HG03097 (cell line): ENCODE results near the gene SEMA3D.

ENCODE experiments used
- ATAC-seq: cut with Tn5 transposase; IDR thresholded peaks from one replicate; pipeline ENCODE4 v1.9.1; 2021; ENCODE audit not compliant: unreplicated experiment, low FRiP score

SEMA3D gene

GRCh38 chr7:85039196-85039923 lies 147.5 kb downstream of the SEMA3D start:
- peak; percentile 74 for ATAC-seq

- no peak for ATAC-seq
Measured at GRCh38 chr7:85038466-85038865, 148.4 kb downstream of the SEMA3D start.

DNA sequence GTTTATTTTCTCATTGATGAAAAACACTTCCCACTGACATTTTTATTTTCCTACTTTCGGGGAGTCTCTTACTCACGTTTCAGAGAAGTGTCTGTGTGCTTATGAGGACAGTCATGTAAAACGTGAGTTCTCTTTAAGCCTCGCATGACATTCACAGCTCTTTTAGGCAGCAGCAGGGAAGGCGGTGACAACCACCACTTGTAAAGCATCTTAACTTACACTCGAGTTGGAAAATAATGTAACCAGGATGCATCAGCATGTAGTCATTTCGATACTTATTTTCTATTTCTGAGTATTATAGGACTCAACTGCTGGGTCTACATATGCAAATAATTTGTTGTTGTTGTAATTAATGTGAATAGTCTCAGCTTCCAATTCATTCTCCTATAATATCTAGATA lies 153.6 kb downstream of the SEMA3D start:
- ATAC-seq: no peak

DNA sequence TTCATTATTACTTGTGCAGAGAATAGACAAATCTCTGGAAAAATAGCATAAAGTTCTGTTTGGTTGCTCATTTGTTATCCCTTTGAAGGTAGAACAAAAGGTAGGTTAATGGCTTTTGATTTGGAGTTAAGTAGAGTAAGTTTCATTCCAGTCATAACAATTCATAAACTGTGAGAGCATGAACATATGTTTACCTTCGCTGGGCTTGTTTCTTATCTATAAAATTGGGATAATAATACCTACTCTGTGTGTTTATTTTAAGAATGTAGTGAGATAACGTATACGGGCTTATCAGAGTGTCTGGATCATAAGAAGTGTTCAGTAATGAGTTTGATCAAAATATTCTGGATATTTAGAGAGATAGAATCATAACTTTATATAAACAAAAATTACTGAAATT lies 155.4 kb downstream of the SEMA3D start:
- ATAC-seq: no peak

DNA sequence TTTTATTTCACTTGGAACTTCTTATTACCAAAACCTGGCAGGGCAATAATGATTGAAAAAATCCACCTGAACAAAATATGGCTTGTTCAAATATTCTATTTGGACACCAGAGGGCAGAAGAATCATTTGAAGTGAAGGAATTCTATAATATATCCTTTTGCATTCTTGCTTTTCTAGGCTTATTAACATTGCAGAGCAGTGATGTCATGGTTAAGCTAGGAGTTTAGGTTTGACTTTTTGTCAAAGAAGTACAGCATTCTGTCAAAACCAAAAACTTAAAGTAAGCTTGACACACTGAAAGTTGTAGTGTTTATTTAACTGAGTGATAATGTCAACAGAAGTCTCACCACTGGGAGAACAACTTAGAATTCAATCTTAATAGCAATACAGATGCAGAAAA lies 156.0 kb downstream of the SEMA3D start:
- ATAC-seq: no peak

- no peak for ATAC-seq
Measured at GRCh38 chr7:85025312-85025756, 161.5 kb downstream of the SEMA3D start.

GRCh38 chr7:85023916-85024315 lies 162.9 kb downstream of the SEMA3D start:
- ATAC-seq: no peak

GRCh38 chr7:85023066-85023712 lies 163.7 kb downstream of the SEMA3D start:
- ATAC-seq: no peak

DNA sequence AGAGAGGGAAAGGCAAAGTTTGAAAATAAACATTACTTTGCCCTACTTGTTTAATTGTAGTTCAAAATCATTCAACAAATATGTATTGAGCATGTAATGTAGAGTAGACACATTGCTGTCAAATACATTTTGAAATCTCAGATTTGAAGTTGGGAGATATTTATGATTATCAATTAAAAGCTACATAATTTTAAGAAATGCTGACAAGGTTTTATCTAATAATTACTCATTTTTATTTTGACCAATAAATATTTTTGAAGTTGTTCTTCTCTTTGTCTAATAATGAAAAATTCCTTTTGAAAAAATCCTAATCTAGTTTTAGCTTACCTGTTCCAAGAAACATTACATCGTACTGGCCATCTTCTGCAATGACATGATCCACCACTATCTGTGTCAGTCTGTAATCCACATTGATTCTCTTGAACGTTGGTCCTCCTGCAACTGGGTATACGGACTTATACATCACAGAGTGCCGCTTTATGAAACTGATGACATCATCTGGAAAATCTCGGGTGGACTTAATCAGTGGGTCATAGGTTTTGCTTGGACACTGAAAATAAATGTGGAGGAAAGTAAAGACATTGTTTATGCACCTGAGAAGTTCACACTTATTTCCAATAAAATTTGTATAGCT lies 164.7 kb downstream of the SEMA3D start:
- ATAC-seq: no peak

DNA sequence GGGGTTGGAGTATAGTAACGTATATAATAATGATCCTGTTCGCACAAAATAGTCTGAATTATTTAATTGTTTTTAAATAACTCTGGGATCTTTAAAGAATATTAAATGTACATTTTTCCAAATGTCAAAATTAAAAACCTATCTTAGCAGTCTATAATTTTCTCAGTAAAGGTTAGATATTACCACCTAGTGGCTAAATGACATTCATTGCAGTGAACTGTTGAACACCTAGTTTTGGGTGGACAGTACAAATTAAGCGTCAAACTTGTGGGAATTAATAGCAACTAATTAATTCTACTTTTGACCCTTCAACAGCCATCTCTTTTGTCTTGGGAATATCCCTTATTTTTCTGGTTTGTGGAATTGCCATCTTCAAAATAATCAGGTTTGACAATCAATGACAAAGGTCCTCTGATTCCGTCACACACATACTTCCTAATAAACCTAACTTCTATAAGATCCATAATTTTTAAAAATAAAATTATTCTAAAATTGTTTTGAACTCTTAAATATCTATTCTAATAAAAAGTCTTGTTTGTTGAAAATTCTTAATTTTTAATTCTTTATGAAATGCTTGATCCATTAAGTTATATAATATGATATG lies 165.7 kb downstream of the SEMA3D start:
- ATAC-seq: no peak

- no peak for ATAC-seq
Measured at GRCh38 chr7:85019778-85020177, 167.1 kb downstream of the SEMA3D start.

DNA sequence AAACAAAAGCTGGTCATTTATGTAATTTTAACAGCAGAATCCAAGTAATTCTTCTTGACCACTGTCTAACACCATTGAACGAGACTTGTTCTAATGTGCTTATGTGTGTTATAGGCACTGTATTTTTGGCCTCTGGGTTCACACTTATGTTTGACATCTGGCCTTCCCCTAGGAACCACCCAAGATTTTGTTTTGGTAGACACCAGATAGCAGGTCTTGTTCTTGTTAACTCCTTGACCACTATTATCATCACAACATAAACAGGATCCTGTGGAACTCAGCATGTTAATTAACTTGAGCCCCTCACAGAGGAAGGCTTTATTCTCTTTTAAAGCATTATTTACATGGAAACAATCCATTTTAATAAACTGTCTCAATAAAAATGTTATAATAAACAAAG lies 167.7 kb downstream of the SEMA3D start:
- no peak for ATAC-seq

GRCh38 chr7:85018498-85018897 lies 168.4 kb downstream of the SEMA3D start:
- no peak for ATAC-seq

DNA sequence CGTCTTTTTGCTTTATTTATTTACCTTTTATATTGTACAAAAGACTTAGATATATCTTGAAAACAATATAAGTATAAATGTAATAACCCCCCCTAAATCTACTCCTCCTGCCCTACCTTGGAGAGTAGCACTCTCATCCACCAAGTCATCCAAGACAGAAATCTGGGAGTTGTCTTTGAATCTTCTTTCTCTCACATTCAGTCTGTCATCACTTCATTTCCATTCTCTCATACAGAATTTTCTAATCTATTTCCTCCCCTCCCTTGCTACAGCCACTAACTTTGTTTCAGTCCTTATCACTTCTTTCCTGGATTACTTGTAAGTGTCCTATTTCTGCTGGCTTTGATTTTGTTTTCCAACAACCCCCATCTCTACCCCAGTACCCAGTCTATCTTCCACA lies 170.6 kb downstream of the SEMA3D start:
- no peak for ATAC-seq

DNA sequence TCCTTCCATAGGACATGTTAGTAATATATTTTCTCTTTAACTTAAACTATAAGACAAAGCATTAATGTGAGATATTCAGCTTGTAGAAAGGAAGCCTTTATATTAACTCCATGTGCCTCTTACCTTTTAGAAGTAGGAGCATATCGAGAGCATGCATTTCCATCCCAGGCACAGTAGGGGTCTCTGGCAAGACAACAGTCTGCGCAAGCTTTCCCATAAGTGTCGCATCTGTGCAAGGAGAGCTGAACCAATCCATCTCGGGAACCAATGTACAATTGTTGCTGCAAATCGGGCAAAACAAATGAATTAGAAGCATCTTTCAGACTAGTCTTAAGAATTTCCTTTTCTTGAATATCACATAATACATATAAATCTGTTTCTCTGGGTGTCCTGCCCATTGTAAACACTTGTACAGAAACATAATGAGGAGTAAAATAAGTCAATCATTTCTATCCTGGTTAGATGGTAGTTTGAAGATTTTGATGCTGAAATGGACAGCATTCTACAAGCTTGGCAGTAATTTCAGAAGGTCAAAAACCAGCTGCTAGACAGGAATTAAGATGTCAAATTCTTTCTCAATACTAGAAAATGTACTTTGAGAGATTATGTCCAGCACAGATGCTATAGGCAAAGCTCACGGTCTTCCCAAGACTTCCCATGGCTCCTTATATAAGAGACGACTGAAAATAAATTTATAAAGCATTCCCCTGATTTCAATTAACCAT lies 171.8 kb downstream of the SEMA3D start:
- no peak for ATAC-seq

- no peak for ATAC-seq
Measured at GRCh38 chr7:85011127-85011526, 175.7 kb downstream of the SEMA3D start.

GRCh38 chr7:85010306-85010705 lies 176.6 kb downstream of the SEMA3D start:
- no peak for ATAC-seq

DNA sequence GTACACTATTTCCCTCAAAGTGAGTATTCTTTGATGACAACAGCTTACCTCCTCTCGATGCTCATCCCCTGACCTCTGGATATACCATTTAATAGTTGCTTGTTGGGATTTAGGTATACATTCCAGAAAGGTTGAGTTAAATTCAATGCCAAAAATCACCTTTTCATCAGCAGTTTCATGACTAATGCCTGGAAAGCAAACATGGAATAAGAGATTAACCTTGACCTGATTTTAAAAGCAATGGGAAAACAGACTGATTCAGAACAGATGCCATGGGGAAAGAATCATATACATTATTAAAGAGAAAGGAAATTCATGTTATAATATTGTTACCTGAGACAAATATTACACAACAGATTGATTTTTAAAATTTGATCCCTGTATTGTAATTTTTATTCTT lies 180.1 kb downstream of the SEMA3D start:
- no peak for ATAC-seq

DNA sequence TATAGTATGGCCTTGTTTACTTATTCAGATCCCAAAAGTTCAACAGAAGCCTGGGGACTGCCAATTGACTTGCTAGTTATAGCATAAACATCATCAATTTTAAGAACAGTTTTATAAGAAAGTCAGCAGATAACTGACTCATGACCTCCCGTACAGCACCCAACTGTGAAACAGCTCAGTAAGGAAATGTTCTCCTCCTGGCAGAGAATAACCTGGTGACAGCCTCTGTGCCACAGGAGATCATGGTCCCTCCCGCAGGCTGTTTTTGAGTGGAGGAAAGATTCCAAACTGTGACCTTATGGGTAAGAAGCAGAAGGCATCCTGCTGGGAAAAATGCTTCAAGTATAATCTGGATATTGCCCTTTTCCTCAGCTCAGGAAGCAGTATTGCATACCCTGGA lies 182.5 kb downstream of the SEMA3D start:
- ATAC-seq: no peak

- ATAC-seq: no peak
Measured at GRCh38 chr7:85001495-85002345, 185.1 kb downstream of the SEMA3D start.
